ENCODE data around the gene HESX1.

HESX1 gene

DNA sequence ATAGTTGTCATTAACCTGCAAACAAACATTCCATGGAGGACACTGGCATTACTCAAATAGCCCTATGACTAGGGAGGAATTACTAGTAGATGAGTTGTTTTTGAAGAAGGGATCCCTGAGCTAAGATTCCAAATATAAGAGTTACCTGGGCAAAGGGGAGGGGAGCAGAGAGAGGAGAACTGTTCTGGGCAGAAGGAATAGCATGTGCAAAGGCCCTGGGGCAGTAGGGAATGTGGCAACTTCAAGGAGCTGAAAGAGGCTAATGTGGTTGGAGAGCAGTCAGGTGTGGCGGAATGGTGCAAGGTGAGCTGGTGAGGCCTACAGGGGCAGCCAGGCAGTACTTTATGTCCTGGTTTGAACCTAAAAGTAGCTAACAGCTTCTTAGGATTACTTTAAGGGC is 28.8 kb downstream of the HESX1 start:
- H3K27me3 ChIP-seq (ENCODE audit: control insufficient read depth, low read length): peaks cover 33% of the 10 kb centered on the region

DNA sequence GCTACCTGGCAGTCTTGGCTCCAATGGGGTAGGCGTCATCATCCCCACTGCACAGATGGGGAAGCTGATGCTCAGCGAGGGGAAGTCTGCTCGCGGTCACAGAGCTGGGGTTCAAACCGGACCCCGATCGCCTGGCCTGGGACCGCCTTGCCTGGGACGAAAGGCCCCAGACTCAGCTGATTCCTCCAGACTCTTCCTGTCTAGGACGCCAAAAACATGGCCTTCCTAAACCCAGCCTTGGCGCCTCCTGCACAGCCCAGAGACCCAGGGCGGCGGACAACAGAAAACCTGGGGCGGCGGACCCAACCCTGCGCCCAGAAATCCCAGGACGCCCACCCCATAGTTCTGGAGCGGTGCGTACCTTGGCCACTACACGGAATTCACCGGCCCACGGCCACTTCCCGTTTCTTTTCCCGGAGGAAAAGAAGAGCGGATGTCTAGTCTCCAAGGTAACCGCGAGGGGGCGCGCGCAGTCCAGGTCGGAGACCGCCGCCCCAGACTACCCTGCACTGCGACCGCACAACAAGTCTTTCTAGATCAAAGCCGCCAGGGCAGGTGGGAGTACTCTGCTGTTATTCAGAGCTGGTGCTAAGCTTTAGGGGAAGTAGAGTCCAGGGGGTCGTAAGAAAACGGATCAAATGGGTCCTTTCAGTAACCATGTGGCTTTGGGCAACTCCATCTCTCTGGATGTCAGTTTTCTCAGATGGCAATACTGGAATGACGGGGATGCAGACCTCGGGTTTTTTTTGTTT is 29.7 kb downstream of the HESX1 start:
- no peak overlapping the region for H3K27ac ChIP-seq (ENCODE audit: low read depth, low read length)
- H3K27me3 ChIP-seq (ENCODE audit: control insufficient read depth, low read length): peaks cover 37% of the 10 kb centered on the region
- H3K79me2 ChIP-seq (ENCODE audit: control insufficient read depth, low read length): no peaks in the 10 kb centered on the region
- no peaks in the 10 kb centered on the region for H3F3A ChIP-seq (ENCODE audit: control insufficient read depth, insufficient read depth)
- TF ChIP-seq, protein P1, sequence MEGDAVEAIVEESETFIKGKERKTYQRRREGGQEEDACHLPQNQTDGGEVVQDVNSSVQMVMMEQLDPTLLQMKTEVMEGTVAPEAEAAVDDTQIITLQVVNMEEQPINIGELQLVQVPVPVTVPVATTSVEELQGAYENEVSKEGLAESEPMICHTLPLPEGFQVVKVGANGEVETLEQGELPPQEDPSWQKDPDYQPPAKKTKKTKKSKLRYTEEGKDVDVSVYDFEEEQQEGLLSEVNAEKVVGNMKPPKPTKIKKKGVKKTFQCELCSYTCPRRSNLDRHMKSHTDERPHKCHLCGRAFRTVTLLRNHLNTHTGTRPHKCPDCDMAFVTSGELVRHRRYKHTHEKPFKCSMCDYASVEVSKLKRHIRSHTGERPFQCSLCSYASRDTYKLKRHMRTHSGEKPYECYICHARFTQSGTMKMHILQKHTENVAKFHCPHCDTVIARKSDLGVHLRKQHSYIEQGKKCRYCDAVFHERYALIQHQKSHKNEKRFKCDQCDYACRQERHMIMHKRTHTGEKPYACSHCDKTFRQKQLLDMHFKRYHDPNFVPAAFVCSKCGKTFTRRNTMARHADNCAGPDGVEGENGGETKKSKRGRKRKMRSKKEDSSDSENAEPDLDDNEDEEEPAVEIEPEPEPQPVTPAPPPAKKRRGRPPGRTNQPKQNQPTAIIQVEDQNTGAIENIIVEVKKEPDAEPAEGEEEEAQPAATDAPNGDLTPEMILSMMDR (IDR thresholded peaks at IDR 0.05; ENCODE audit: low read depth, low read length, poor library complexity, severe bottlenecking): peak; percentile 96
- no peak for TF ChIP-seq EZH2phosphoT487 (IDR thresholded peaks at IDR 0.05; ENCODE audit: borderline replicate concordance, low read length)
- peak overlapping the region; percentile 63 for H3K4me3 ChIP-seq (ENCODE audit: low read length)
- no peaks in the 10 kb centered on the region for H4K20me1 ChIP-seq (ENCODE audit: control insufficient read depth, insufficient read depth, low read depth, low read length)
- no peaks in the 10 kb centered on the region for H3K36me3 ChIP-seq (ENCODE audit: control insufficient read depth, low read length)
- peaks cover 19% of the 10 kb centered on the region for H3K4me1 ChIP-seq (ENCODE audit: control insufficient read depth, low read length)
- H3K9me3 ChIP-seq (ENCODE audit: control insufficient read depth, insufficient read depth, low read length): no peaks in the 10 kb centered on the region
- H3K4me2 ChIP-seq (ENCODE audit: low read length): peak overlapping the region; percentile 62
- no peaks in the 10 kb centered on the region for H3K9me2 ChIP-seq (replicated peaks; ENCODE audit: control insufficient read depth, low read length)

More for the DNA sequence above, 28.8 kb downstream of the HESX1 start:
- Histone ChIP-seq H3K27ac (ENCODE audit: low read depth, low read length) (no peak overlapping the region), H3K9me3 (ENCODE audit: control insufficient read depth, insufficient read depth, low read length) (no peaks in the 10 kb centered on the region), H3K4me3 (ENCODE audit: low read length) (peak overlapping the region; percentile 63), H4K20me1 (ENCODE audit: control insufficient read depth, insufficient read depth, low read depth, low read length) (no peaks in the 10 kb centered on the region), H3K4me2 (ENCODE audit: low read length) (0 out of 2 replicates have a peak overlapping the region, but pooled peaks have one; percentile 62), H3K79me2 (ENCODE audit: control insufficient read depth, low read length) (no peaks in the 10 kb centered on the region), H3K4me1 (ENCODE audit: control insufficient read depth, low read length) (peaks cover 15% of the 10 kb centered on the region), H3K36me3 (ENCODE audit: control insufficient read depth, low read length) (no peaks in the 10 kb centered on the region), H3K9me2 (replicated peaks; ENCODE audit: control insufficient read depth, low read length) (no peaks in the 10 kb centered on the region), H3F3A (ENCODE audit: control insufficient read depth, insufficient read depth) (no peaks in the 10 kb centered on the region)
- no peak for TF ChIP-seq EZH2phosphoT487 (IDR thresholded peaks at IDR 0.05; ENCODE audit: borderline replicate concordance, low read length)
- TF ChIP-seq, protein P1 (IDR thresholded peaks at IDR 0.05; ENCODE audit: low read depth, low read length, poor library complexity, severe bottlenecking): no peak

DNA sequence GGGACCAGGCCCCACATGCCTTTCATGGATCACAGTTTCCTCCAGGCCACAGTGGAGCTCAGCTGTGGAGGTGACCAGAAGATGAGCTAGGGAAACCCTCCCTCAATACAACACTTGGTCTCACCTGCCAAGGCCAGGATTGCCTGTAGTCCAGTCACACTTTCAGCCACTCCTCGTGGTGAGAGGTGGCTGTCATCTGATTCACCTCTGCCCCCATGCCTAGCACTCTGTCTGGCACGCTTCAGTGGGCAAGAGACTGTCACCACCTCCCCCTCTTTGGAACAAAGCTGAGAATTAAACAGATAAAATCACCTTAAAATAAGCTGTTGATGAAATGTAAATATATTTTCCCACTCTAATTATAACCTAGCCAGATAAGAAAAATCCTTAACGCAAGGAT is 30.7 kb downstream of the HESX1 start:
- Histone ChIP-seq H3K27me3 (ENCODE audit: control insufficient read depth, low read length) (peaks cover 47% of the 10 kb centered on the region), H3K4me1 (ENCODE audit: control insufficient read depth, low read length) (peaks cover 22% of the 10 kb centered on the region), H3K79me2 (ENCODE audit: control insufficient read depth, low read length) (no peaks in the 10 kb centered on the region), H3F3A (ENCODE audit: control insufficient read depth, insufficient read depth) (no peaks in the 10 kb centered on the region), H3K36me3 (ENCODE audit: control insufficient read depth, low read length) (no peaks in the 10 kb centered on the region), H3K9me3 (ENCODE audit: control insufficient read depth, insufficient read depth, low read length) (no peaks in the 10 kb centered on the region), H3K4me3 (ENCODE audit: low read length) (no peak overlapping the region), H4K20me1 (ENCODE audit: control insufficient read depth, insufficient read depth, low read depth, low read length) (no peaks in the 10 kb centered on the region), H3K27ac (ENCODE audit: low read depth, low read length) (no peak overlapping the region), H3K9me2 (replicated peaks; ENCODE audit: control insufficient read depth, low read length) (no peaks in the 10 kb centered on the region), H3K4me2 (ENCODE audit: low read length) (peak overlapping the region; percentile 62; the same call in 1 of the 2 replicates)
- TF ChIP-seq EZH2phosphoT487 (IDR thresholded peaks at IDR 0.05; ENCODE audit: borderline replicate concordance, low read length): no peak
- TF ChIP-seq, protein P1 (IDR thresholded peaks at IDR 0.05; ENCODE audit: low read depth, low read length, poor library complexity, severe bottlenecking): no peak
